Measurements from ENCODE around the gene SMAD4.

SMAD4 gene

GRCh38 chr18:51032193-51032592 is 2.2 kb downstream of the SMAD4 start:
- H3K4me3 ChIP-seq (ENCODE audit: low read length, poor library complexity, severe bottlenecking): peak overlapping the region; percentile 85
- H3K36me3 ChIP-seq (ENCODE audit: insufficient read depth, low read length): no peaks in the 10 kb centered on the region
- H3K4me1 ChIP-seq (ENCODE audit: insufficient read depth, low read length, poor library complexity, severe bottlenecking): peaks cover 68% of the 10 kb centered on the region
- peak overlapping the region; percentile 98 for H3K4me2 ChIP-seq (ENCODE audit: low read depth, low read length, poor library complexity, severe bottlenecking)
- peaks cover 89% of the 10 kb centered on the region for H3K79me2 ChIP-seq (ENCODE audit: insufficient read depth, low read length)
- peaks cover 65% of the 10 kb centered on the region for H4K20me1 ChIP-seq (ENCODE audit: insufficient read depth, low read length, poor library complexity, severe bottlenecking)
- H2AFZ ChIP-seq (ENCODE audit: low read length): no peak overlapping the region
- no peaks in the 10 kb centered on the region for H3K9me2 ChIP-seq (replicated peaks; ENCODE audit: low read depth, low read length)
- TF ChIP-seq EZH2phosphoT487 (IDR thresholded peaks at IDR 0.05; ENCODE audit: borderline replicate concordance): no peak
- TF ChIP-seq, protein P1, sequence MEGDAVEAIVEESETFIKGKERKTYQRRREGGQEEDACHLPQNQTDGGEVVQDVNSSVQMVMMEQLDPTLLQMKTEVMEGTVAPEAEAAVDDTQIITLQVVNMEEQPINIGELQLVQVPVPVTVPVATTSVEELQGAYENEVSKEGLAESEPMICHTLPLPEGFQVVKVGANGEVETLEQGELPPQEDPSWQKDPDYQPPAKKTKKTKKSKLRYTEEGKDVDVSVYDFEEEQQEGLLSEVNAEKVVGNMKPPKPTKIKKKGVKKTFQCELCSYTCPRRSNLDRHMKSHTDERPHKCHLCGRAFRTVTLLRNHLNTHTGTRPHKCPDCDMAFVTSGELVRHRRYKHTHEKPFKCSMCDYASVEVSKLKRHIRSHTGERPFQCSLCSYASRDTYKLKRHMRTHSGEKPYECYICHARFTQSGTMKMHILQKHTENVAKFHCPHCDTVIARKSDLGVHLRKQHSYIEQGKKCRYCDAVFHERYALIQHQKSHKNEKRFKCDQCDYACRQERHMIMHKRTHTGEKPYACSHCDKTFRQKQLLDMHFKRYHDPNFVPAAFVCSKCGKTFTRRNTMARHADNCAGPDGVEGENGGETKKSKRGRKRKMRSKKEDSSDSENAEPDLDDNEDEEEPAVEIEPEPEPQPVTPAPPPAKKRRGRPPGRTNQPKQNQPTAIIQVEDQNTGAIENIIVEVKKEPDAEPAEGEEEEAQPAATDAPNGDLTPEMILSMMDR (conservative IDR thresholded peaks at IDR 0.05; ENCODE audit: low read length): no peak
- H3F3A ChIP-seq (ENCODE audit: low read depth): no peaks in the 10 kb centered on the region
- H3K27me3 ChIP-seq (ENCODE audit: insufficient read depth, low read length, poor library complexity, severe bottlenecking): no peaks in the 10 kb centered on the region
- H3K9me3 ChIP-seq (ENCODE audit: insufficient read depth, low read depth, low read length): no peaks in the 10 kb centered on the region
- H3K9ac ChIP-seq (ENCODE audit: low read depth, low read length, poor library complexity, severe bottlenecking): peak overlapping the region; percentile 75

DNA sequence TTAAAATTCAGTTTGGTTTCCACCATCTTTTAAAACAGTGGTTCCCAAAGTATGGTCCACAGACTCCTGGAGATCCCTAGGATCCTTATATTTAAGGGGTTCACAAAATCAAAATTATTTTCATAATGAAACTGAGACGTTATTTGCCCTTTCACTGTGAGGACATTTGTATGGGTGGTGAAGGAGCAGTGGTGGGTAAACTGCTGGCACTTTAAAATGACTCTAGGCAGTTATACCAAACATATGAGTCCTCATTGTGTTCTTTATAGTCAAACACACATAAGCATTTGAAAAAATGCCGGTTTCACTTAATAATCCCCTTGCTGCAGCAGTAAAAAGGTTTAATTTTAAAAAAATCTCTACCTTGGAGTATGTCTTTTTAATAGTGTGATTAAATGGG is 7.2 kb downstream of the SMAD4 start:
- Histone ChIP-seq H2AFZ (ENCODE audit: low read length) (no peak overlapping the region), H3K4me1 (ENCODE audit: insufficient read depth, low read length, poor library complexity, severe bottlenecking) (peaks cover 62% of the 10 kb centered on the region), H3K27me3 (ENCODE audit: insufficient read depth, low read length, poor library complexity, severe bottlenecking) (no peaks in the 10 kb centered on the region), H3K36me3 (ENCODE audit: insufficient read depth, low read length) (no peaks in the 10 kb centered on the region), H3K4me3 (ENCODE audit: low read length, poor library complexity, severe bottlenecking) (peak overlapping the region; percentile 22), H3F3A (ENCODE audit: low read depth) (peaks cover 3% of the 10 kb centered on the region; the same call in 1 of the 2 replicates), H3K9ac (ENCODE audit: low read depth, low read length, poor library complexity, severe bottlenecking) (peak overlapping the region; percentile 5), H4K20me1 (ENCODE audit: insufficient read depth, low read length, poor library complexity, severe bottlenecking) (peaks cover 95% of the 10 kb centered on the region), H3K9me2 (replicated peaks; ENCODE audit: low read depth, low read length) (no peaks in the 10 kb centered on the region), H3K4me2 (ENCODE audit: low read depth, low read length, poor library complexity, severe bottlenecking) (peak overlapping the region; percentile 98), H3K79me2 (ENCODE audit: insufficient read depth, low read length) (peaks cover 98% of the 10 kb centered on the region), H3K9me3 (ENCODE audit: insufficient read depth, low read depth, low read length) (no peaks in the 10 kb centered on the region)
- TF ChIP-seq EZH2phosphoT487 (IDR thresholded peaks at IDR 0.05; ENCODE audit: borderline replicate concordance): no peak
- TF ChIP-seq, protein P1 (conservative IDR thresholded peaks at IDR 0.05; ENCODE audit: low read length): no peak

DNA sequence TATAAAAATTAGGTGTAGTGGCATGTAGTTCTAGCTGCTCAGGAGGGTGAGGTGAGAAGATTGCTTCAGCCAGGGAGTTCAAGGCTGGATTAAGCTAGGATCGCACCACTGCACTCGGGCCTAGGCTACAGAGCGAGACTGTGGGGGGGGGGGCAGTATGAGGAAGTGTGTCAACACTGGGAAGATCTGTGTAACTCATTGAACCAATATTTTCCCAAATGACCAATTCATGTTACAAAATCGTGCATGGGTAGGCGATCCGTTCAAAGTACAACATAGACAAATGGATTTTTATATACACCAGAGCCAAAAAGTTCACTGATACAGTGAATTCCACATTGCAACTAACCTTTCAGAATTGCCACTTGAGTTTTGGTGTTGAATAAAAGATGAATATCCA is 8.1 kb downstream of the SMAD4 start:
- Histone ChIP-seq H3K4me2 (ENCODE audit: low read depth, low read length, poor library complexity, severe bottlenecking) (peak overlapping the region; percentile 98), H2AFZ (ENCODE audit: low read length) (no peak overlapping the region)

More for the DNA sequence above, 8.1 kb downstream of the SMAD4 start:
- Histone ChIP-seq H3K9ac (ENCODE audit: low read depth, low read length, poor library complexity, severe bottlenecking) (peak overlapping the region; percentile 5), H3K9me3 (ENCODE audit: insufficient read depth, low read depth, low read length) (no peaks in the 10 kb centered on the region), H3K79me2 (ENCODE audit: insufficient read depth, low read length) (peaks cover 98% of the 10 kb centered on the region), H3K36me3 (ENCODE audit: insufficient read depth, low read length) (no peaks in the 10 kb centered on the region), H4K20me1 (ENCODE audit: insufficient read depth, low read length, poor library complexity, severe bottlenecking) (peaks cover 95% of the 10 kb centered on the region), H3K9me2 (replicated peaks; ENCODE audit: low read depth, low read length) (no peaks in the 10 kb centered on the region), H3K4me1 (ENCODE audit: insufficient read depth, low read length, poor library complexity, severe bottlenecking) (peaks cover 60% of the 10 kb centered on the region), H3F3A (ENCODE audit: low read depth) (peaks cover 3% of the 10 kb centered on the region; the same call in 1 of the 2 replicates), H3K4me3 (ENCODE audit: low read length, poor library complexity, severe bottlenecking) (peak overlapping the region; percentile 22), H3K27me3 (ENCODE audit: insufficient read depth, low read length, poor library complexity, severe bottlenecking) (no peaks in the 10 kb centered on the region)
- TF ChIP-seq EZH2phosphoT487 (IDR thresholded peaks at IDR 0.05; ENCODE audit: borderline replicate concordance): no peak
